ENCODE data around the gene MDGA2.

MDGA2 gene

DNA sequence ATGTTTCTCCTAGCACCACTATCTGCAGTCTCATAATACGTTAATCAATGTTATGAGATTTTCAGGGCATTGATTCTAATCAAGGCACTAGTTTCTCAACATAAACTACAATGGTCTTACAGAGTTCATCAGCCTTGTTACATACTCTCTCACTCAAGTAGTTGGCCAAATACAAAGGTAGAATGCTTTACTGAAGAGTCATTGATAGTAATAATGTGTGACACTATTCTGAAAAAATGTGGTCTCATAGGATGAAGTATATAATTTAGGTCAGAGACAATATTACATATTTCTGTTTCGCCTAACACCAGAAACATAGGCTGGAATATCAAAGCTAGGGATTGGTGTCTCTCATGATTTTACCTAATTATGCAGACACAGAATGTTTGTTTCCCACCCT is 35.2 kb upstream of the MDGA2 start:
- no peak overlapping the region for H3K4me3 ChIP-seq (ENCODE audit: insufficient read depth in 1 of 2, low read depth in 1 of 2, low read length in 2 of 2)
- no peak overlapping the region for H2AFZ ChIP-seq (ENCODE audit: low read depth, low read length)
- H2BK15ac ChIP-seq (ENCODE audit: low read depth, poor library complexity, severe bottlenecking), result no peak overlapping the region
- H3K4me1 ChIP-seq (ENCODE audit: control insufficient read depth, insufficient read depth, low read depth, low read length), result no peaks in the 10 kb centered on the region
- H2AK5ac ChIP-seq (ENCODE audit: low read length, severe bottlenecking), result no peak overlapping the region
- H3K9ac ChIP-seq (ENCODE audit: low read length), result no peak overlapping the region
- no peak overlapping the region for H2BK12ac ChIP-seq (ENCODE audit: low read length in 2 of 2)
- H3K4ac ChIP-seq (ENCODE audit: low read depth in 1 of 2, low read length in 2 of 2), result no peak overlapping the region
- H4K8ac ChIP-seq (ENCODE audit: low read length), result no peak overlapping the region
- H3K14ac ChIP-seq (ENCODE audit: low read length in 2 of 2), result no peak overlapping the region
- H3K18ac ChIP-seq (ENCODE audit: low read depth in 1 of 2, low read length in 2 of 2), result no peak overlapping the region
- H2BK5ac ChIP-seq (ENCODE audit: low read depth, low read length, poor library complexity, severe bottlenecking), result no peak overlapping the region
- WGBS, result 100% methylated on average over 1 of the region's 2 CpGs
- no peaks in the 10 kb centered on the region for H3K36me3 ChIP-seq (ENCODE audit: control insufficient read depth in 1 of 2, insufficient read depth in 2 of 2, low read depth in 1 of 2, low read length in 2 of 2)
- no peak for DNase-seq
- H2BK120ac ChIP-seq (ENCODE audit: low read depth, low read length), result no peak overlapping the region
- peaks cover 3% of the 10 kb centered on the region for H3K9me3 ChIP-seq (ENCODE audit: control insufficient read depth, low read length)
- no peak overlapping the region for H3K23ac ChIP-seq (ENCODE audit: low read length in 2 of 2)
- H3K27ac ChIP-seq (ENCODE audit: low read length, poor library complexity, severe bottlenecking), result no peak overlapping the region
- no peak overlapping the region for H3K4me2 ChIP-seq (ENCODE audit: low read length, poor library complexity, severe bottlenecking)
- H3K27me3 ChIP-seq (ENCODE audit: control insufficient read depth in 1 of 2, insufficient read depth in 1 of 2, low read length in 2 of 2), result no peaks in the 10 kb centered on the region
- no peak overlapping the region for H4K91ac ChIP-seq (ENCODE audit: low read length)
- H3K79me1 ChIP-seq (replicated peaks; ENCODE audit: low read length, poor library complexity, severe bottlenecking), result no peaks in the 10 kb centered on the region

DNA sequence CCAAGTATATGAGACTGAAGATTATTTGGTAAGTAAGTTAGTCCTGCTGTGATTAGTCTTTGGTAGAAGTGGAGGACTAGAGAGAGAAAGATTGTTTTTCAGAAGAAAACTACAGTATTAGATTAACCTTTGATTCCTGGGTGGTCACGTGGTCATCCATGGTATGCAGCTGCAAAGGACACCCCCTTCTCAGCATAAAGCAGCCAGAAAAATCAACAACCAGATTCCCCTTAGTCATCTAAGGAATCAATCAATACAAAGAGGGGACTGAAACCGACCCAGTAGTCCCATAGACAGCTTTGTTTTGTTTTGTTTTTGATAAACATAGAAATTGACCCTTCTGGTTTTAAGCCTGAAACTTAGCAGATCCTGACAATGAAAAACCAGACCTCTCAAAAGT is 30.3 kb upstream of the MDGA2 start:
- Histone ChIP-seq H2AFZ (ENCODE audit: low read depth, low read length) (no peak overlapping the region), H3K9ac (ENCODE audit: low read length) (no peak overlapping the region), H2AK5ac (ENCODE audit: low read length, severe bottlenecking) (no peak overlapping the region), H2BK5ac (ENCODE audit: low read depth, low read length, poor library complexity, severe bottlenecking) (no peak overlapping the region), H2BK12ac (ENCODE audit: low read length in 2 of 2) (no peak overlapping the region), H3K79me1 (replicated peaks; ENCODE audit: low read length, poor library complexity, severe bottlenecking) (no peaks in the 10 kb centered on the region), H3K4ac (ENCODE audit: low read depth in 1 of 2, low read length in 2 of 2) (no peak overlapping the region), H3K9me3 (ENCODE audit: control insufficient read depth, low read length) (peaks cover 11% of the 10 kb centered on the region), H2BK120ac (ENCODE audit: low read depth, low read length) (no peak overlapping the region), H3K4me3 (ENCODE audit: insufficient read depth in 1 of 2, low read depth in 1 of 2, low read length in 2 of 2) (no peak overlapping the region), H3K4me1 (ENCODE audit: control insufficient read depth, insufficient read depth, low read depth, low read length) (no peaks in the 10 kb centered on the region), H3K4me2 (ENCODE audit: low read length, poor library complexity, severe bottlenecking) (no peak overlapping the region), H3K18ac (ENCODE audit: low read depth in 1 of 2, low read length in 2 of 2) (no peak overlapping the region), H2BK15ac (ENCODE audit: low read depth, poor library complexity, severe bottlenecking) (no peak overlapping the region), H3K27ac (ENCODE audit: low read length, poor library complexity, severe bottlenecking) (no peak overlapping the region), H3K14ac (ENCODE audit: low read length in 2 of 2) (no peak overlapping the region), H4K8ac (ENCODE audit: low read length) (no peak overlapping the region), H3K23ac (ENCODE audit: low read length in 2 of 2) (no peak overlapping the region), H3K36me3 (ENCODE audit: control insufficient read depth in 1 of 2, insufficient read depth in 2 of 2, low read depth in 1 of 2, low read length in 2 of 2) (no peaks in the 10 kb centered on the region), H4K91ac (ENCODE audit: low read length) (no peak overlapping the region), H3K27me3 (ENCODE audit: control insufficient read depth in 1 of 2, insufficient read depth in 1 of 2, low read length in 2 of 2) (no peaks in the 10 kb centered on the region)
- no peak for DNase-seq
- 37% methylated on average over 2 of the region's 2 CpGs for WGBS

DNA sequence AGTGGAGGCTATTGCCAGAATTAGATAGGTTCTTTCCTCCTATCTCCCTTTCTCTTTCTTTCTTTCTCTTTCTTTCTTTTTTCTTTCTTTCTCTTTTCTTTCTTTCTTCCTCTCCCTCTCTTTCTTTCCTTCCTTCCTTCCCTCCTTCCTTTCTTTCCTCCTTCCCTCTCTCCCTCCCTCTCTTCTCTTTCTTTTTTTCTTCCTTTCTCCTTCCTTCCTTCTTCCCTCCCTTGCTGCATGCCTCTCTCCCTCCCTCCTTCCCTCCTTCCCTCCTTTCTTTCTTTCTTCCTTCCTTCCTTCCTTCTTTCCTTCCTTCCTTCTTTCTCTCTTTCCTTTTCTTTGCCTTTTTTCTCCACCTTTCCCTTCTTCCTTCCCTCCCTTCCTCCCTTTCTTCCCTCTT is 16.4 kb upstream of the MDGA2 start:
- DNase-seq, result no peak
- Histone ChIP-seq H3K36me3 (ENCODE audit: control insufficient read depth in 1 of 2, insufficient read depth in 2 of 2, low read depth in 1 of 2, low read length in 2 of 2) (no peaks in the 10 kb centered on the region), H3K23ac (ENCODE audit: low read length in 2 of 2) (no peak overlapping the region), H3K9ac (ENCODE audit: low read length) (no peak overlapping the region), H2AFZ (ENCODE audit: low read depth, low read length) (no peak overlapping the region), H2BK15ac (ENCODE audit: low read depth, poor library complexity, severe bottlenecking) (no peak overlapping the region), H3K14ac (ENCODE audit: low read length in 2 of 2) (no peak overlapping the region), H2BK12ac (ENCODE audit: low read length in 2 of 2) (no peak overlapping the region), H2AK5ac (ENCODE audit: low read length, severe bottlenecking) (no peak overlapping the region), H3K9me3 (ENCODE audit: control insufficient read depth, low read length) (no peaks in the 10 kb centered on the region), H3K4me2 (ENCODE audit: low read length, poor library complexity, severe bottlenecking) (no peak overlapping the region), H3K4ac (ENCODE audit: low read depth in 1 of 2, low read length in 2 of 2) (no peak overlapping the region), H3K4me3 (ENCODE audit: insufficient read depth in 1 of 2, low read depth in 1 of 2, low read length in 2 of 2) (no peak overlapping the region), H4K8ac (ENCODE audit: low read length) (no peak overlapping the region), H2BK120ac (ENCODE audit: low read depth, low read length) (no peak overlapping the region), H3K27ac (ENCODE audit: low read length, poor library complexity, severe bottlenecking) (no peak overlapping the region), H3K4me1 (ENCODE audit: control insufficient read depth, insufficient read depth, low read depth, low read length) (no peaks in the 10 kb centered on the region), H3K18ac (ENCODE audit: low read depth in 1 of 2, low read length in 2 of 2) (no peak overlapping the region), H4K91ac (ENCODE audit: low read length) (no peak overlapping the region), H2BK5ac (ENCODE audit: low read depth, low read length, poor library complexity, severe bottlenecking) (no peak overlapping the region), H3K27me3 (ENCODE audit: control insufficient read depth in 1 of 2, insufficient read depth in 1 of 2, low read length in 2 of 2) (no peaks in the 10 kb centered on the region), H3K79me1 (replicated peaks; ENCODE audit: low read length, poor library complexity, severe bottlenecking) (no peaks in the 10 kb centered on the region)

DNA sequence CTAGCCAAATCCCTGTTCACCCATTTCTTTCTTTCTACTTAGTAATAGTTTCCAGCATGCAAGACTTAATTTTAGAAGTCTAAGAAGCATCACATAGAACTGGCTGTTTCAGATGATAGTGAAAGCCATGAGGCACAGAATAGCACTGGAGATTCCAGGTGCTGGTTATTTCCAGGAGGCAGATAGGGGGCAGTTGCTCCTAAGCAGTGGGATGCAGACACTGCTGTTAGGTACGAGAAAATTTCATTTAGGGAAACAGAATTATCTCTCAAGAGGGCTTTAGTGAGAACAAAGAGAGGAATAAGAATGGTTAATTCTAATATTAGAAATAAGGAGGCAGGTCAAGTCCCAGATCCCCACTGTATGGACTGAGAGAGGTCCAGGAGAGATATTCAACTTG is 3.6 kb upstream of the MDGA2 start:
- Histone ChIP-seq H3K27me3 (ENCODE audit: control insufficient read depth in 1 of 2, insufficient read depth in 1 of 2, low read length in 2 of 2) (peaks cover 8 to 31% of the 10 kb centered on the region in 2 experiments), H2AK5ac (ENCODE audit: low read length, severe bottlenecking) (no peak overlapping the region), H3K4ac (ENCODE audit: low read depth in 1 of 2, low read length in 2 of 2) (no peak overlapping the region), H2BK5ac (ENCODE audit: low read depth, low read length, poor library complexity, severe bottlenecking) (no peak overlapping the region), H2AFZ (ENCODE audit: low read depth, low read length) (no peak overlapping the region), H3K23ac (ENCODE audit: low read length in 2 of 2) (no peak overlapping the region), H4K91ac (ENCODE audit: low read length) (no peak overlapping the region), H2BK120ac (ENCODE audit: low read depth, low read length) (no peak overlapping the region), H3K36me3 (ENCODE audit: control insufficient read depth in 1 of 2, insufficient read depth in 2 of 2, low read depth in 1 of 2, low read length in 2 of 2) (peaks cover 0 to 3% of the 10 kb centered on the region in 2 experiments), H3K79me1 (replicated peaks; ENCODE audit: low read length, poor library complexity, severe bottlenecking) (no peaks in the 10 kb centered on the region), H2BK15ac (ENCODE audit: low read depth, poor library complexity, severe bottlenecking) (no peak overlapping the region), H3K9ac (ENCODE audit: low read length) (no peak overlapping the region), H3K14ac (ENCODE audit: low read length in 2 of 2) (no peak overlapping the region), H3K18ac (ENCODE audit: low read depth in 1 of 2, low read length in 2 of 2) (no peak overlapping the region), H4K8ac (ENCODE audit: low read length) (no peak overlapping the region), H3K4me1 (ENCODE audit: control insufficient read depth, insufficient read depth, low read depth, low read length) (peaks cover 22% of the 10 kb centered on the region), H3K27ac (ENCODE audit: low read length, poor library complexity, severe bottlenecking) (no peak overlapping the region), H3K4me3 (ENCODE audit: insufficient read depth in 1 of 2, low read depth in 1 of 2, low read length in 2 of 2) (no peak overlapping the region), H2BK12ac (ENCODE audit: low read length in 2 of 2) (no peak overlapping the region), H3K9me3 (ENCODE audit: control insufficient read depth, low read length) (no peaks in the 10 kb centered on the region), H3K4me2 (ENCODE audit: low read length, poor library complexity, severe bottlenecking) (no peak overlapping the region)
- DNase-seq, result no peak
- 18% methylated on average over 1 of the region's 1 CpG for WGBS
